Measurements from ENCODE around the gene DEFB123.
"Not testable (repeated sequence)": the region's sequence is repeated elsewhere in the genome, so short reads cannot be mapped to it uniquely, and the experiment has no call there.

The DEFB123 gene

GRCh38 chr20:31440012-31440659, at the start of gene DEFB123:
TSS of gene DEFB123 (plus strand) at chr20:31440632. CDS start at chr20:31440699, 67 bp downstream.
- DNase-seq (ENCODE audit: low read depth in 2 of 2), result no peak

DNA sequence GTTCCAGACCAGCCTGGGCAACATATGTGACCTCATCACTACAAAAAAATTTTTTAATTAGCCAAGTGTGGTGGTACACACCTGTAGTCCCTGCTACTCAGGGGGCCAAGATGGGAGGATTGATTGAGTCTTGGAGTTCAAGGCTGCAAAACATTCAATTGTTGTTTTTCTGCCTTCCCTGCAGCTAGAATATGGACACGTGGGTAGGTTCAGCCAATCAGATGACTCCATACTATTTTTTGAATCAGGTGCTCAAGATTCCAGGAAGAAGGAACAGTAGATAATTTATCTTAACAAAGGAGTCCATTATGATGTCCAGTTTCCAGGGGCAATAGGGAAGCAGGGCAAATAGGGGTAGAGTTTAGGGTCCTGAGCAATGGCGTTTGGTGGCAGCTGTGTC, 47.6 kb upstream of the DEFB123 start:
- no peak for DNase-seq (ENCODE audit: low read depth in 2 of 2)

DNA sequence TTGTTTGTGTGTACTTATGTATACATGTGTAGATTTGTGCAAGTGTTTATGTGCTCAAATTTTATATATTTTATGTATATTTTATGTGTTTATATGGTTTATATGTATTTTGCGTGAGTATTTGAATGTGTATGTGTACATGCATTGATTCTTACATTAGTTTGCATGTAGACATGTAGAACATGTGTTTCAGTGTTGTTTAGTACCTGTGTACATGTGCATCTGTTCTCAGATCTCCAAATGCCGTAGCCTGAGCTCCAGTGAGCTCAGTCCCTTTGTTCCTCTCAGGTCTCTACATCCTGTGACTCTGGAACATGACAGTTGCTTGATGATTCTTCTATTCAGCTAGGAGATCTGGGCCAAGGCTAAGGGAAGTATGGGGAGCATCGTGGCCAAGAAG, 45.5 kb upstream of the DEFB123 start:
- no peak for DNase-seq (ENCODE audit: low read depth in 2 of 2)

- no peak for DNase-seq (ENCODE audit: low read depth in 2 of 2)
Measured at GRCh38 chr20:31403886-31404285, 36.5 kb upstream of the DEFB123 start.

- no peak for DNase-seq (ENCODE audit: low read depth in 2 of 2)
Measured at GRCh38 chr20:31406115-31406514, 34.3 kb upstream of the DEFB123 start, which contains the start of gene DEFB121. TSS of gene DEFB121 (minus strand) at chr20:31406215. CDS start at chr20:31406152, 63 bp downstream.

DNA sequence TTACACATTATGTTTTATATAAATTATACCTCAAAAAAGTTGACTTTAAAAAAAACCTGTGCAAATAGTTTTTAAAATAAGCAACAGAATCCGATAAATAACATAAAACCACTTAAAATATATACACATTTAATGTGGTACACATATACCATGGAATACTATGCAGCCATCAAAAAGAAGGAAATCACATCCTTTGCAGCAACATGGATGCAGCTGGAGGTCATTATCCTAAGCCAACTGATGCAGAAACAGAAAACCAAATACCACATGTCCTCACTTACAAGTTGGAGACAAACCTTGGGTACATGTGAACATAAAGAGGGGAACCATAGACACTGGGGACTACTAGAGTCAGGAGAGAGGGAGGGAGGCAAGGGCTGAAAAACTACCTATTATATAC, 30.4 kb upstream of the DEFB123 start:
- no peak for DNase-seq (ENCODE audit: low read depth in 2 of 2)

- DNase-seq (ENCODE audit: low read depth in 2 of 2), result no peak
Measured at GRCh38 chr20:31414381-31414780, 26.1 kb upstream of the DEFB123 start.

- no peak for DNase-seq (ENCODE audit: low read depth in 2 of 2)
Measured at GRCh38 chr20:31415653-31416052, 24.8 kb upstream of the DEFB123 start.

DNA sequence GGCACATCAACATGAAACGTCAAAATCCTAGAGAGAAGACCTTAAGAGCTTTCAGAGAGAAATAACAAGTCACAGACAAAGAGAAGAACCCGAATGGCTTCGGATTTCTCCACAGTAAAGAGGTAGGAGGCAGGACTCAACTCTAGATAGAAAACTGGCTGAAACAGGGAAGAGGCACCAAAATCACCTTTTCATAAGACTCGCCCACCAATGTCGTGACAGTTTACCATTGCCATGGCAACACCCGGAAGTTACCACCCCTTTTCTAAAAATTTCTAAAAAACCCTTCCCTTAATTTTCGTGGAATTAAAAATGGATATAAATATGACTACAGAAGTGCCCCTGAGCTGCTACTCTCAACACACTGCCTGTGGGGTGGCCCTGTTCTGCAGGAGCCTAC, 22.1 kb upstream of the DEFB123 start:
- DNase-seq (ENCODE audit: low read depth in 2 of 2), result no peak

- no peak for DNase-seq (ENCODE audit: low read depth in 2 of 2)
Measured at GRCh38 chr20:31425797-31426196, 14.6 kb upstream of the DEFB123 start.

- DNase-seq (ENCODE audit: low read depth in 2 of 2), result not testable (repeated sequence)
Measured at GRCh38 chr20:31426891-31427551, 13.4 kb upstream of the DEFB123 start.

DNA sequence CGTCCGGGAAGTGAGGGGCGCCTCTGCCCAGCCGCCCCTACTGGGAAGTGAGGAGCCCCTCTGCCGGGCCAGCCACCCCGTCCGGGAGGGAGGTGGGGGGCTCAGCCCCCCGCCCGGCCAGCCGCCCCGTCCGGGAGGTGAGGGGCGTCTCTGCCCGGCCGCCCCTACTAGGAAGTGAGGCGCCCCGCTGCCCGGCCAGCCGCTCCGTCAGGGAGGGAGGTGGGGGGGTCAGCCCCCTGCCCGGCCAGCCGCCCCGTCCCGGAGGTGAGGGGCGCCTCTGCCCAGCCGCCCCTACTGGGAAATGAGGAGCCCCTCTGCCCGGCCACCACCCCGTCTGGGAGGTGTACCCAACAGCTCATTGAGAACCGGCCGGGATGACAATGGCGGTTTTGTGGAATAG, 12.9 kb upstream of the DEFB123 start:
- not testable (repeated sequence) for DNase-seq (ENCODE audit: low read depth in 2 of 2)

- no peak for DNase-seq (ENCODE audit: low read depth in 2 of 2)
Measured at GRCh38 chr20:31430568-31431115, 9.8 kb upstream of the DEFB123 start.

GRCh38 chr20:31446084-31446819, 5.8 kb downstream of the DEFB123 start:
- no peak for DNase-seq (ENCODE audit: low read depth in 2 of 2)

DNA sequence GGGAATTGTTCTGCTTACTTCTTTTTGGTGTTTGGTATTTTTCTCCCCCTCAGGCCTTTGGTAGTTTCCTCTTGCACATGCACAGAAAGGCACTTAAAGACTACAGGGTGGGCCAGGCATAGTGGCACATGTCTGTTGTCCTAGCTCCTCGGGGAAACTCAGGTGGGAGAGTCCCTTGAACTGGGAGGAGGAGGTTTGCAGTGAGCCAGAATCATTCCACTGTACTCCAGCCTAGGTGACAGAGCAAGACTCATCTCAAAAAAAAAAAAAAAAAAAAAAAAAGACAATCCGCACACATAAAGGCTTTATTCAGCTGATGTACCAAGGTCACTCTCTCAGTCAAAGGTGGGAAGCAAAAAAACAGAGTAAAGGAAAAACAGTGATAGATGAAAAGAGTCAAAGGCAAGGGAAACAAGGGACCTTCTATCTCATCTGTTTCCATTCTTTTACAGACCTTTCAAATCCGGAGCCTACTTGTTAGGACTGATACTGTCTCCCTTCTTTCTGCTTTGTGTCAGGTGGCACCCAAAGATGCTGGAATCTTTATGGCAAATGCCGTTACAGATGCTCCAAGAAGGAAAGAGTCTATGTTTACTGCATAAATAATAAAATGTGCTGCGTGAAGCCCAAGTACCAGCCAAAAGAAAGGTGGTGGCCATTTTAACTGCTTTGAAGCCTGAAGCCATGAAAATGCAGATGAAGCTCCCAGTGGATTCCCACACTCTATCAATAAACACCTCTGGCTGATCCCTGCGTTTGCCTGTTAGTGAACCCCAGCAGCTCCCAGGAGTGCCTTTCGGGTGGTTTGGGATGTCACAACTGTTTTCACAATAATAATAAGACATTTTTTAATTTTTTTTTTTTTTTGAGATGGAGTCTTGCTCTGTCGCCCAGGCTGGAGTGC, 9.3 kb downstream of the DEFB123 start:
- no peak for DNase-seq (ENCODE audit: low read depth in 2 of 2)

DNA sequence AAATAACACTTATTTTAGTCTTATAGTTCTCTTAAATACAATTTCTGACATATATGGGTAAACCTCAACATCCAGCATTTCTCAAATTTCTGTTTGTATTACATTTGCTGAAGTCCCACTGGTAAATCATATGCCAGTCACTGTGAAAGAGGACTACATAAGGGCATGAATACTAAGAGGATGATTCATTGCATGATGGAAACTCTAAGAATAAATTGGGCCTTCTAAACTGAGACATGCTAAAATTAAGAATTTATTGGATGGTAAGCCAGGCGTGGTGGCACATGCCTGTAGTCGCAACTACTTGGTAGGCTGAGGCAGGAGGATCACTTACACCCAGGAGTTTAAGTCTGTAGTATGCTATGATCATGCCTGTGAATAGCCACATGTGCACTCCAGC, 12.1 kb downstream of the DEFB123 start:
- DNase-seq (ENCODE audit: low read depth in 2 of 2), result no peak

- no peak for DNase-seq (ENCODE audit: low read depth in 2 of 2)
Measured at GRCh38 chr20:31454361-31454760, 13.9 kb downstream of the DEFB123 start.

DNA sequence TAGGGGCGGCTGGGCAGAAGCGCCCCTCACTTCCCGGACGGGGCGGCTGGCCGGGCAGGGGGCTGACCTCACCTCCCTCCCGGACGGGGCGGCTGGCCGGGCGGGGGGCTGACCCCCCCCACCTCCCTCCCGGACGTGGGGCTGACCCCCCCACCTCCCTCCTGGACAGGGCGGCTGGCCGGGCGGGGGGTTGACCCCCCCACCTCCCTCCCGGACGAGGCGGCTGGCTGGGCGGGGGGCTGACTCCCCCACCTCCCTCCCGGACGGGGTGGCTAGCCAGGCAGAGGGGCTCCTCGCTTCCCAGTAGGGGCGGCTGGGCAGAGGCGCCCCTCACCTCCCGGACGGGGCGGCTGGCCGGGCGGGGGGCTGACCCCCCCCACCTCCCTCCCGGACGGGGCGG, 30.5 kb downstream of the DEFB123 start:
- DNase-seq (ENCODE audit: low read depth in 2 of 2), result not testable (repeated sequence)

GRCh38 chr20:31472395-31473330, 32.2 kb downstream of the DEFB123 start:
- no peak for DNase-seq (ENCODE audit: low read depth in 2 of 2)

Measured in stimulated activated CD8-positive, alpha-beta memory T cell treated with anti-CD3 and anti-CD28 coated beads, Interleukin-7, amount 100 ng/mL, for 1 hour (primary cell).